H4 (cell line): Measurements from ENCODE around the gene TYW5. TPM values are rescaled to one million over a fixed set of nuclear protein-coding genes. Genes with fewer than 3 reads are reported as not detected.
A peak's percentile ranks its signal among the peaks of the same experiment; 100 is the strongest.

Experiments
- DNase-seq: peaks from one replicate; pipeline ENCODE4 v3.0.0-alpha.2; 2015; ENCODE audit warnings: low spot score
- total RNA-seq: library from RNA; depleted of rRNA; stranded (reverse); fragments of >200 nt; shearing (Covaris generic); gene quantifications from 2 replicates; pipeline ENCODE4 v1.2.3, GENCODE V29; 2014; rRNA removed

The TYW5 gene
- 4.6 and 5.6 TPM in 2 replicates for total RNA-seq

DNA sequence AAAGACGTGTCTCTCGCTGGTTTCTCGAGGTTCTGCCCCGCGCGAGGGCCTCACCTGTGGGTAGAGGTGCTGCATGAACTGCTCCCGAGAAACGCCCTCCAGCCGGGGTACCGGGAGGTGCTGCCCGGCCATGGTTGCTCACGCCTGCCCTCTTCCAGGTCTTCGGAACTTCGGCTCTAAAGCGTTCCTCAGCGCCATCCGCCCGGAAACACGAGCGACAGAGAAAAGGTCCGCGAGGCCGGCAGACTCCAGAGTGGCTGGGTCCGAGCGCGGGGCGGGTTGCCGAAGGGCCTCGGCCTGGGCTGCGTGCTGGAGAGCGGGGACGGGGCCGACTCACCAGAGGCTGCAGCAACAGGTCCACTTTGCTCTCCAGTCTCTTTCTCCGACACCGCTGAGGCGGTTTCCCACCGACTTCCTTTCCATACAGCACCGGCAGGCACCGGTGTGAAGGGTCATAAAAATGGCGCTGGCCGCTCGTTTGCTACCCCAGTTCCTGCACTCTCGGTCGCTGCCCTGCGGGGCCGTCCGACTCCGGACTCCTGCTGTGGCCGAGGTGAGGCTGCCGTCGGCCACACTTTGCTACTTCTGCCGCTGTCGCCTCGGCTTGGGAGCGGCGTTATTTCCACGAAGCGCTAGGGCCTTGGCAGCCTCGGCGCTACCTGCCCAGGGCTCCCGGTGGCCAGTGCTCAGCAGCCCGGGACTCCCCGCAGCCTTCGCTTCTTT lies at the start of gene TYW5, which contains the start of gene MAIP1:
Gene TYW5 (minus strand): TSS at position 153 of the 723 bp plus-strand sequence. CDS start 21 bp downstream, at position 132.
Gene MAIP1 (plus strand): TSS at position 244 of the 723 bp plus-strand sequence. CDS start 217 bp downstream, at position 461.
- peak; percentile 76 for DNase-seq

GRCh38 chr2:200003444-200003843 lies 48.2 kb upstream of the TYW5 start:
- no peak for DNase-seq

- no peak for DNase-seq
Measured at GRCh38 chr2:200000444-200001163, 45.3 kb upstream of the TYW5 start.

DNA sequence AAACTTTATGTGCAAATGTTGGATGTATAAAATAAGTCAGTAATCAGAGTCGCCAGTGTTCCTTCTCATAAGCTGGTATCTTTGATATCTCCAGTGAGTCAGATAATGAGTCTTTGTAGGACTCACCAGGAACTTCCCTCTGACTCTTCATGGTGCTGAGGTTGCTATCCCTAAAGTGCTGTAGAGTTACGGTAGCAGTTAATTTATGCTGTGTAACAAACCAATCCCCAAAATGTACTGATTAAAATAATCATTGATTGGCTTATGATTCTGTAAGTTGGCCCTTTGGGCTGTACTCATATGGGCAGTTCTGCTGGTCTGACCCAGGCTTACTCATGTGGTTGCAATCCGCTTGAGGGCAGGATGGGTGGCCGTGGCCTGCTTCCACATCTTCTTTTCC lies 43.9 kb upstream of the TYW5 start:
- DNase-seq: no peak

GRCh38 chr2:199997296-199997695 lies 42.0 kb upstream of the TYW5 start:
- DNase-seq: no peak

DNA sequence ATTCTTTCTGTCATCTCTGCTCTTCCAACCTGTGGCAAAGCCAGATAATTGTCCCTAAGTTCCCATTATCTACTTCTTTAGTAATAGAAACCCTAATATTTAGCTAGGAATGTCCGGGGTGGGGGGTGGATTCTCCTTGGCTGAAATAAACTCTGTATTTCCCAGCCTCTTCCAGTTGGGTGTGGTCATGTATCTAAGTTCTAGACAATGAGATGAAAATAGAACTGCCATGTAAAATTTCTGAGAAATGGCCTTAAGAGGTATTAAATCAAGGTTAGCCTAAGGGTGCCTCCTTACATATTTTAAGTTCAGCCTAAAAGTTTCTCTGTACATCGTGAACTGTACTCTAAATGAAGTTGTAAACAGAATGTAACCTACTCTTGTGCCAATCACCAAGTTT lies 39.6 kb upstream of the TYW5 start:
- no peak for DNase-seq

- DNase-seq: no peak
Measured at GRCh38 chr2:199994371-199994770, 39.1 kb upstream of the TYW5 start.

GRCh38 chr2:199992296-199992695 lies 37.0 kb upstream of the TYW5 start:
- no peak for DNase-seq

GRCh38 chr2:199991691-199992090 lies 36.4 kb upstream of the TYW5 start:
- DNase-seq: no peak

GRCh38 chr2:199989822-199990221 lies 34.5 kb upstream of the TYW5 start:
- no peak for DNase-seq

DNA sequence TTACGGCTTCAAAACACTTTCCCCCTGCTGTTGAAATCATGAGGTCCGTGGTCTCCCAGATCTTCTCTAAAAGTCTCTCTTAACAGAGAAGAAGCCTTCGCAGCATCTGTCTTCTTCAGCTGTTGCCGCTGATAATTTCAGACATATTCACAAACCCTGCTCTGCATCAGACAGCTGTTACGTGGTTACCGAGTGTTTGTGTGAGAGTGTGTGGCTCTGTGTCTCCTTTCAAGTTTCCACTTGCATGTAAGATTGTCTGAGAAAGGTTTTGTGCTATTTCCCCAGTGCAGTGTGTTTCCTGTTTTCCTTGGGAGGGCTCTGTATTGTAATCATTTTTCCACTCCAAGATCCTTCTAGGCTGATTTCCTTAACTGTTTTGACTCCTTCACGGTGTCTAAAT lies 32.9 kb upstream of the TYW5 start:
- DNase-seq: no peak

GRCh38 chr2:199987586-199987985 lies 32.3 kb upstream of the TYW5 start:
- DNase-seq: no peak

GRCh38 chr2:199985625-199986207 lies 30.4 kb upstream of the TYW5 start:
- DNase-seq: peak; percentile 84

DNA sequence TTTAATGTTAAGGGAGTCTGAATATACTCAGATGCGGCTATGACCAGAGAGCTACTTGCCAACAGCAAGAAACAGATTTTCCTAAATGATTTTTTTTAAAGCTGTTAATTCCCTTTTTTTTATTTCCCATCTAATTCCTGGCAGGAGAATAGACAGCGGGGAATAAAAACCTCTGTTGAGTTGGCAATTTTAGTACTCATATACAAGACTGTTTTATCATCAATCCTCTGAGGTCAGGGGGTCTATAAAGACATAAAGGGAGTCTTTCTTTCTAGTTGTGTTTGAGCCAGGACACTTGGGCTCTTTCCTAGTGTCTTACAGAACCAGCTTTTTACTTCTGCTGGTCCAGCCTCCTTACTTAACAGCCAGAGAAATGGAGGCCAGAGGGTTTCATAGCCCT lies 29.5 kb upstream of the TYW5 start:
- DNase-seq: no peak

- no peak for DNase-seq
Measured at GRCh38 chr2:199984159-199984558, 28.9 kb upstream of the TYW5 start.

DNA sequence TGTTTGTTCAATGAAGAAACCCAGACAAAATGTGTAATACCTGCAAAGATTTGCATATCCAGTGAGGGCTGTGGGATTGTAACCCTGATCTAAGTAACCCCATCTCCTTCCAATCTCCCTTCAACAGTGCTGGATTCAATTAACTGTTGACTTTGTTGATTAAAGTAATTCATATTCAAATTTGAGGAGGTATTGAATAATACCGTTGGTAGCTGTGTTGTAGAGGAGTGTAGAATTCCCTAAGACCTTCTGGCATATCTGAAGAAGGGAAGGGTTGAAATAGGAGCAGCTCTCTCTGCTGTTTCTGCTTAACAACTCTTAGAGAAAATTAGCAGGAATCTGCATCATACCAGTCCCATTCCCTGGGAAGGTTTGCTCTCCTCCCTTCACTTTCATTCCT lies 28.2 kb upstream of the TYW5 start:
- DNase-seq: no peak

- no peak for DNase-seq
Measured at GRCh38 chr2:199982126-199982843, 27.0 kb upstream of the TYW5 start.

- peak; percentile 41 for DNase-seq
Measured at GRCh38 chr2:199979832-199980628, 24.7 kb upstream of the TYW5 start.

- no peak for DNase-seq
Measured at GRCh38 chr2:199979398-199979797, 24.1 kb upstream of the TYW5 start.

DNA sequence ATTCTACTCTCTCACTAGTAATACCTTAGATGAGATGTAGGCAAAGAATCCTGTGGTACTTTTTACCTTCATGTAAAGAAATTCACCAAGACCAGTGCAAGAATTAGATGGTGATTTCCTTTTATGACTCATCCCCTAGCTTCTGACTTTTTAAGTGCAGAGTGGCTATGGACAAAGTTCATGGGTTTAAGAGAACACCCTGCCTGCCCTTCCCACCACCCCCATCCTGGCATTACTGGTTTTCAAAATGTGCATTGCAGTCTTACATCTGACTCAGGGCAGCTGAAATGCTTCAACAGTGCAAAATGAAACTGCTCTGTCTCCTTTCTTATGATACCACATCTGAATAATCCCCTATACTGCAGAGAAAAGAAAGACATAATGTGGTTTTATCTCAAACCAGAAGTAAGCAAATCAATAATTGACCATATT lies 22.7 kb upstream of the TYW5 start:
- peak; percentile 30 for DNase-seq

- DNase-seq: no peak
Measured at GRCh38 chr2:199975273-199975895, 20.1 kb upstream of the TYW5 start.
